Measurements from ENCODE around the gene ZNF575. TPM values are rescaled to one million over a fixed set of nuclear protein-coding genes. Genes with fewer than 3 reads are reported as not detected.

Gene ZNF575
- total and polyA plus RNA-seq, 5 donors from 2014 or later, result 0.83 to 3.3 (median 1.5) TPM

GRCh38 chr19:43578787-43579186 lies 45.8 kb downstream of the ZNF575 start:
- Histone ChIP-seq H3K36me3 (ENCODE audit: control insufficient read depth, insufficient read depth, low read length) (no peaks in the 10 kb centered on the region), H3K27ac (ENCODE audit: insufficient read depth, low read length, poor library complexity, severe bottlenecking) (no peak overlapping the region), H3K27me3 (ENCODE audit: control insufficient read depth, insufficient read depth, low read length) (no peaks in the 10 kb centered on the region), H3K4me1 (ENCODE audit: control insufficient read depth, insufficient read depth, low read length, poor library complexity, severe bottlenecking) (peaks cover 18% of the 10 kb centered on the region), H3K9me3 (ENCODE audit: control insufficient read depth in 2 of 2, low read length in 2 of 2) (no peaks in the 10 kb centered on the region), H3K4me3 (ENCODE audit: low read depth, low read length) (no peak overlapping the region)
- H3K4me3 Mint-ChIP-seq, result peak overlapping the region in 2 of 4 donors; percentile 19 to 76
- no peak for DNase-seq
- no peaks in the 10 kb centered on the region for H3K36me3 Mint-ChIP-seq
- no peaks in the 10 kb centered on the region for H3K9me3 Mint-ChIP-seq
- peaks cover 0 to 29% (median 13%) of the 10 kb centered on the region in 4 donors for H3K4me1 Mint-ChIP-seq
- no peak for ATAC-seq (ENCODE audit: low read depth in 2 of 2)
- peaks cover 10% of the 10 kb centered on the region for H3K27me3 Mint-ChIP-seq
- peak overlapping the region in 1 of 3 donors; percentile 86 for H3K27ac Mint-ChIP-seq

- Mint-ChIP-seq H3K9me3 (no peaks in the 10 kb centered on the region), H3K4me1 (peaks cover 0 to 16% (median 9%) of the 10 kb centered on the region in 4 donors), H3K4me3 (peak overlapping the region in 1 of 4 donors; percentile 70), H3K27me3 (peaks cover 5% of the 10 kb centered on the region), H3K27ac (no peak overlapping the region), H3K36me3 (peaks cover 3% of the 10 kb centered on the region)
- DNase-seq (no peak), ATAC-seq (ENCODE audit: low read depth in 2 of 2) (no peak)
- Histone ChIP-seq H3K27ac (ENCODE audit: insufficient read depth, low read length, poor library complexity, severe bottlenecking) (no peak overlapping the region), H3K4me3 (ENCODE audit: low read depth, low read length) (no peak overlapping the region), H3K4me1 (ENCODE audit: control insufficient read depth, insufficient read depth, low read length, poor library complexity, severe bottlenecking) (no peaks in the 10 kb centered on the region), H3K9me3 (ENCODE audit: control insufficient read depth in 2 of 2, low read length in 2 of 2) (no peaks in the 10 kb centered on the region), H3K27me3 (ENCODE audit: control insufficient read depth, insufficient read depth, low read length) (no peaks in the 10 kb centered on the region), H3K36me3 (ENCODE audit: control insufficient read depth, insufficient read depth, low read length) (no peaks in the 10 kb centered on the region)
These were observed 48.5 kb downstream of the ZNF575 start for GRCh38 chr19:43581467-43581866.

- ATAC-seq (ENCODE audit: low read depth in 2 of 2), result no peak
- H3K36me3 ChIP-seq (ENCODE audit: control insufficient read depth, insufficient read depth, low read length), result no peaks in the 10 kb centered on the region
- H3K9me3 ChIP-seq (ENCODE audit: control insufficient read depth in 2 of 2, low read length in 2 of 2), result no peaks in the 10 kb centered on the region
- H3K27me3 ChIP-seq (ENCODE audit: control insufficient read depth, insufficient read depth, low read length), result no peaks in the 10 kb centered on the region
- no peak overlapping the region for H3K27ac ChIP-seq (ENCODE audit: insufficient read depth, low read length, poor library complexity, severe bottlenecking)
- peaks cover 0 to 15% (median 8%) of the 10 kb centered on the region in 4 donors for H3K4me1 Mint-ChIP-seq
- DNase-seq, result no peak
- peaks cover 3% of the 10 kb centered on the region for H3K36me3 Mint-ChIP-seq
- H3K27me3 Mint-ChIP-seq, result no peaks in the 10 kb centered on the region
- no peak overlapping the region for H3K4me3 ChIP-seq (ENCODE audit: low read depth, low read length)
- no peaks in the 10 kb centered on the region for H3K4me1 ChIP-seq (ENCODE audit: control insufficient read depth, insufficient read depth, low read length, poor library complexity, severe bottlenecking)
- H3K4me3 Mint-ChIP-seq, result peak overlapping the region in 1 of 4 donors; percentile 18
- H3K27ac Mint-ChIP-seq, result peak overlapping the region in 1 of 3 donors; percentile 60
- no peaks in the 10 kb centered on the region for H3K9me3 Mint-ChIP-seq
These were observed 49.5 kb downstream of the ZNF575 start for GRCh38 chr19:43582495-43582894.

- no peaks in the 10 kb centered on the region for H3K4me1 ChIP-seq (ENCODE audit: control insufficient read depth, insufficient read depth, low read length, poor library complexity, severe bottlenecking)
- H3K36me3 ChIP-seq (ENCODE audit: control insufficient read depth, insufficient read depth, low read length), result no peaks in the 10 kb centered on the region
- ATAC-seq (ENCODE audit: low read depth in 2 of 2), result no peak
- H3K4me1 Mint-ChIP-seq, result peaks cover 0 to 14% (median 9%) of the 10 kb centered on the region in 4 donors
- DNase-seq, result no peak
- H3K36me3 Mint-ChIP-seq, result peaks cover 3% of the 10 kb centered on the region
- H3K4me3 Mint-ChIP-seq, result peak overlapping the region in 1 of 4 donors; percentile 24
- no peak overlapping the region for H3K27ac ChIP-seq (ENCODE audit: insufficient read depth, low read length, poor library complexity, severe bottlenecking)
- peak overlapping the region in 2 of 3 donors; percentile 56 to 62 for H3K27ac Mint-ChIP-seq
- H3K27me3 ChIP-seq (ENCODE audit: control insufficient read depth, insufficient read depth, low read length), result no peaks in the 10 kb centered on the region
- H3K4me3 ChIP-seq (ENCODE audit: low read depth, low read length), result no peak overlapping the region
- H3K27me3 Mint-ChIP-seq, result no peaks in the 10 kb centered on the region
- H3K9me3 ChIP-seq (ENCODE audit: control insufficient read depth in 2 of 2, low read length in 2 of 2), result no peaks in the 10 kb centered on the region
- H3K9me3 Mint-ChIP-seq, result no peaks in the 10 kb centered on the region
These were observed 51.5 kb downstream of the ZNF575 start for GRCh38 chr19:43584484-43584883.

Other genes with a start within 250 kb of the ZNF575 start
- not detected for gene CD177, start 179.5 kb upstream of the ZNF575 start, total RNA-seq
- gene CD177, start 179.5 kb upstream of the ZNF575 start, polyA plus RNA-seq, result under 1 TPM in 2 of 4 donors, not detected in 2; 0.29 to 0.36 TPM
- not detected for gene TEX101, start 118.3 kb upstream of the ZNF575 start, total RNA-seq
- not detected for gene TEX101, start 118.3 kb upstream of the ZNF575 start, polyA plus RNA-seq
- gene LYPD3, start 67.6 kb upstream of the ZNF575 start, total RNA-seq, result 12.7 TPM
- gene LYPD3, start 67.6 kb upstream of the ZNF575 start, polyA plus RNA-seq, result 1 to 10 TPM; 1.8 to 6.5 (median 4.3) TPM
- gene PHLDB3, start 28.4 kb upstream of the ZNF575 start, total RNA-seq, result 64.1 TPM
- gene PHLDB3, start 28.4 kb upstream of the ZNF575 start, polyA plus RNA-seq, result 1 to 10 TPM; 1.5 to 4.4 (median 3.6) TPM
- 22.8 TPM for gene ETHE1, start 6.0 kb upstream of the ZNF575 start, total RNA-seq
- gene ETHE1, start 6.0 kb upstream of the ZNF575 start, polyA plus RNA-seq, result 10 to 100 TPM; 55.1 to 73.5 (median 64.4) TPM
- 35.4 TPM for gene XRCC1, start 42.3 kb downstream of the ZNF575 start, total RNA-seq
- 10 to 100 TPM; 19.8 to 26.9 (median 24.3) TPM for gene XRCC1, start 42.3 kb downstream of the ZNF575 start, polyA plus RNA-seq
- not detected for gene PINLYP, start 42.6 kb downstream of the ZNF575 start, total RNA-seq
- gene PINLYP, start 42.6 kb downstream of the ZNF575 start, polyA plus RNA-seq, result 1 to 10 TPM in 1 of 4 donors, under 1 TPM in 3; 0.42 to 1.3 (median 0.65) TPM
- gene IRGQ, start 62.9 kb downstream of the ZNF575 start, total RNA-seq, result 40.9 TPM
- 1 to 10 TPM in 3 of 4 donors, under 1 TPM in 1; 0.54 to 3.0 (median 1.5) TPM for gene IRGQ, start 62.9 kb downstream of the ZNF575 start, polyA plus RNA-seq
- gene ZNF576, start 63.4 kb downstream of the ZNF575 start, total RNA-seq, result 8.7 TPM
- 10 to 100 TPM in 2 of 4 donors, 1 to 10 TPM in 2; 5.5 to 11.0 (median 9.9) TPM for gene ZNF576, start 63.4 kb downstream of the ZNF575 start, polyA plus RNA-seq
- gene SRRM5, start 78.9 kb downstream of the ZNF575 start, total RNA-seq, result 0.64 TPM
- 1 to 10 TPM in 1 of 4 donors, under 1 TPM in 3; 0.42 to 1.1 (median 0.63) TPM for gene SRRM5, start 78.9 kb downstream of the ZNF575 start, polyA plus RNA-seq
- 26.6 TPM for gene ZNF428, start 86.4 kb downstream of the ZNF575 start, total RNA-seq
- gene ZNF428, start 86.4 kb downstream of the ZNF575 start, polyA plus RNA-seq, result 10 to 100 TPM; 12.6 to 14.6 (median 13.7) TPM
- 0.30 TPM for gene CADM4, start 106.7 kb downstream of the ZNF575 start, total RNA-seq
- gene CADM4, start 106.7 kb downstream of the ZNF575 start, polyA plus RNA-seq, result not detected
- 5.9 TPM for gene PLAUR, start 137.0 kb downstream of the ZNF575 start, total RNA-seq
- gene PLAUR, start 137.0 kb downstream of the ZNF575 start, polyA plus RNA-seq, result 1 to 10 TPM in 1 of 4 donors, under 1 TPM in 2, not detected in 1; 0.58 to 2.6 (median 0.59) TPM
- gene IRGC, start 182.9 kb downstream of the ZNF575 start, total RNA-seq, result not detected
- gene IRGC, start 182.9 kb downstream of the ZNF575 start, polyA plus RNA-seq, result not detected
- gene SMG9, start 221.8 kb downstream of the ZNF575 start, total RNA-seq, result 40.7 TPM
- 1 to 10 TPM; 3.4 to 7.0 (median 5.8) TPM for gene SMG9, start 221.8 kb downstream of the ZNF575 start, polyA plus RNA-seq
- 56.1 TPM for gene KCNN4, start 247.8 kb downstream of the ZNF575 start, total RNA-seq
- gene KCNN4, start 247.8 kb downstream of the ZNF575 start, polyA plus RNA-seq, result 10 to 100 TPM; 16.7 to 33.0 (median 30.1) TPM

Measured in CD4-positive, CD25-positive, alpha-beta regulatory T cell (primary cell).